LNCAP (cell line): ENCODE data around the gene MYT1.

Source experiments
- CTCF ChIP-seq: fragments of 450-650 bp; IDR thresholded peaks from 2 replicates; pipeline ENCODE4 v1.5.1; 2017; ENCODE audit warnings: mild to moderate bottlenecking

MYT1 gene

DNA sequence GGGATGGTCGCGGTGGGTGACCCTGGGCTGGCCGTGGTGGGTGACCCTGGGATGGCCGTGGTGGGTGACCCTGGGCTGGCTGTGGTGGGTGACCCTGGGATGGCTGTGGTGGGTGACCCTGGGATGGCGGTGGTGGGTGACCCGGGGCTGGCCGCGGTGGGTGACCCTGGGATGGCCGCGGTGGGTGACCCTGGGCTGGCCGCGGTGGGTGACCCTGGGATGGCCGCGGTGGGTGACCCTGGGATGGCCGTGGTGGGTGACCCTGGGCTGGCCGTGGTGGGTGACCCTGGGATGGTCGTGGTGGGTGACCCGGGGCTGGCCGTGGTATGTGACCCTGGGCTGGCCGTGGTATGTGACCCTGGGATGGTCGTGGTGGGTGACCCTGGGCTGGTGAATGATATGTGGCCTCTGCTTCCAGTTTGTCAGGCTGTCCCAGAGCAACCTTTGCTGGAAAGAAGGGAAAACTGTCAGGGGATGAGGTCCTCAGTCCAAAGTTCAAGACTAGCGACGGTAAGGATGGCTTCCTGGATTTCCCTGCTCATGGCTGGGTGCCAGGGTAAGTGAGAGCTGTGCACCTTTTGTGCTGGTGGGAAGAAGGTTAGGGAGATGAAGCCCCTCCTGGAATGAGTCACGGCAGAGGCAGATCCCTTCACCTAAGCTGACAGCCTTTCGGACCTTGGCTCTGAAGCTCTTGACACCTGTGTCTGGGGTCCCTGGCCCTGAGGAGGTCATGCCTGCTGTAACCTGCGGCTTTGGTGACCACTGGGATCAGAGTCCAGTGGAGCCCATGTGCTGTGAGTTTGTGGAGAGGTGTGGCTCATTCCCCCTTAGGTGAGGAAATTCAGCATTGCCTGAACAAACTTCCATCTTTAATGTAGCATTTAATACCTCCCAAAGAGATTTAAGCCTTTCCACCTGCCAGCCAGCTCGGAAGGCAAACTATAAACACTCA lies 72.2 kb downstream of the MYT1 start:
- TF ChIP-seq CTCF = no peak

DNA sequence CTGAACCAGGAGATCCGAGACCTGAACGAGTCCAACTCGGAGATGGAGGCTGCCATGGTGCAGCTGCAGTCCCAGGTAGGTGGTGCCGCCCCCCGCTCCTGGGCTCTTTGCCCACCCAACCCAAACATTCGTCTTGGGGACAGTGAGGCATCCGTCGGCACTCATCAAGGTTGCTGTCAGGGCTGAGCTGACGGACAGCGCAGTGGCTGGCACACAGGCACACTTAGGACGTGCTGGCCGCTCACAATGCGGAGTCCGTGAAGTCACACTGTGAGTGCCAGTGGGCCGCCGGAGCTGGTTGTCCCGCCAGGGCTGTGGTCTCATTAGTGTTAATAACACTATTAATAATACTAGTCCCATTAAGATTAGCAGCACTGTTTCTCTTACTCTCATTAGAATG lies 73.1 kb downstream of the MYT1 start:
- TF ChIP-seq CTCF = no peak

DNA sequence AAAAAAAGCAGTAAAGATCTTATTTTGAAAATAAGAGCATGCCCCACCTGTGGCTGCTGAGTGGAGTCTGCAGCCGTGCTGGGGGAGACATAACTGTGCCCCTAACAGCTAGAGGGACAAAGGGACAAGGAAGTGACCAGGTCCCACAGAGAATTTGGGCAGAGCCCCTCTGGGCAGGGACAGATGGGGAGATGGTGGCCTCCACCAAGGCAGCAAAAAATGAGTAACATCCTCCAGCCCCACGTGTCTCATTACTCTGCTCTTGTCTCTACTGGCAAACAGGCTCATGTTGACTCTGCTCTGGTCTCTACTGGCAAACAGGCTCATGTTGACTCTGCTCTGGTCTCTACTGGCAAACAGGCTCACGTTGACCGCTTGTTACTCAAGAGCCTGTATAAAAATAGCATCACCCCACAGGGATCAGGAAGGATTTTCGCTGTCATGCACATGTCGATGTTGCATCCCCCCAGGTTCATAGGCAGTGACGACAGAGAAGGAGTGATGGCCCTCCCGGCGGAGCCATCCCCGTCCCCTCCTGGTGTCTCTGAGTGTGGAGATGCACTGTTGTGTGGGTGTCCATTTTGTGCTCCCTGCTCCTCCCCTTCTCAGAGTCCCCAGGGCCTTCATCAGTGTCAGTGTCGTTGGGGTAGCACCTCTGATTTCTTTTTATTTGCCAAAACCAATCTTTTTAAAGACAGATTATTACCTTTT lies 74.0 kb downstream of the MYT1 start:
- no peak for TF ChIP-seq CTCF

DNA sequence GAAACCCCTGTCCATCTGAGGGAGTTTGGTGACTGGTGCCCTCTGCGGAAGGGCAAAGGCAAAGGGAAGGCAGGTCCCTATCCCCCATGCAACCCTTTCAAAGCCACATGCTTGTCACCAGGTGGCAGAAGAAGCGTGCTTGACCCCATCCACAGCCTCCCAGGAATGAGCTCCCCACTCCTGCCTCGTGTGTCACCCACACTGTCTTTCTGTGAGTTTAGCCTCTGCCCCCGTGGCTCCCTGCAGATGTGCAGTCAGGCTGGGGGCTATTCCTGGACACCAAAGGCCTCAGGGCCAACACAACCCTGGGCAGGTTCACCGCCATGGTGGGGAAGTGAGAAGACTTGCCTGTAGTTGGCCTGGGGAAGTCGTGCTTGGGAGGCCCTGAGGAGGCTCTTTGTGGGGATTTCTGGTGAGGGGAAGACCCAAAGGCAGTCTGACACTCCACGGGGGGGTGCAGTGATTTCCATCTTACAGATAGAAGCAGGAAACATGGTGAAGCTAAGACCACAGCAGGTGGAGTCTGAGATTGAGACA lies 74.7 kb downstream of the MYT1 start:
- TF ChIP-seq CTCF = no peak

DNA sequence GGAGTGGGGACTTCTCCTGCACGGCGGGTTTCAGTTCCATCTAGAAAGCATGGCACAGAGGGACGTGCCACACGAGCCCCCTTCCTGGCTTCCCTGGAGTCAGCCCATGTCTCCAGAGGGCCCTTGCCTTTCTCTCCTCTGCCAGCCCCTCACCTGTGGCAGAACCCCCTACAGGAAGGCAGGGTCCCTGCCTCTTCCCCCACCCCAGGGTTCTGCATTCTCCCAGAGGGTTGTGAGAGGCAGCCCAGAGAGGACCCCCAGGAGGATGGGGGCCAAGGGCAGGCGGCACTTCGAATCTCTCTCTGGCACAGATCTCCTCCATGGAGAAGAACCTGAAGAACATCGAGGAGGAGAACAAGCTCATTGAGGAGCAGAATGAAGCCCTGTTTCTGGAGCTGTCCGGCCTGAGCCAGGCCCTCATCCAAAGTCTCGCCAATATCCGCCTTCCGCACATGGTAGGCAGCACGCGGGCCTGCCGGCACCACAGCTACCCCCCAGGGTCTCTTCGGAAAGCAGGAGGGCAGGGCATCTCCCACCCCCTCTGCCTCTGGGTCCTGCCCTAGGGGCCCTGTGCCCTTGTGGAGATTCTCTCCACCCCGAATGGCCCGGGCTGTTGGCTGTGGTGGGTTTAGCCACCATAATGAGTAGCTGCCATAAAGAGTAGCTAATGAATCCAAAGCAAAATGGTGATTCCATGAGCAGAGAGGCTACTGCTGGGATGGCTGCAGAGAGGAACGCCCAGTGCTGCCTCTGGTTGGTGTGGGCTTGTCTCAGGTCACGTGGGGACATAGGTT lies 75.4 kb downstream of the MYT1 start:
- TF ChIP-seq CTCF = no peak

- TF ChIP-seq CTCF = no peak
Observed at GRCh38 chr20:64240243-64241015, 76.2 kb downstream of the MYT1 start.

- TF ChIP-seq CTCF = no peak
Observed at GRCh38 chr20:64241061-64241460, 76.8 kb downstream of the MYT1 start.
